GM19240 (cell line): ENCODE measurements around the gene ZNF607.

ENCODE experiments used
- DNase-seq: peaks from one replicate; pipeline ENCODE4 v3.0.0; 2011; ENCODE audit warnings: low spot score; ENCODE audit not compliant: insufficient read length

The ZNF607 gene

GRCh38 chr19:37654118-37654517, 65.4 kb downstream of the ZNF607 start:
- no peak for DNase-seq
